Neural cell (in vitro differentiated cells): ENCODE data around the gene MNDA.

ENCODE experiments used
- EP300 ChIP-seq: fragments of 450-650 bp; conservative IDR thresholded peaks from 2 replicates; pipeline ENCODE4 v1.6.1; 2014; ENCODE audit warnings: antibody characterized with exemption, mild to moderate bottlenecking, moderate library complexity; ENCODE audit not compliant: poor library complexity, severe bottlenecking
- EZH2 ChIP-seq: fragments of 200-600, 300-800 bp; shearing (Covaris generic), sonication (generic); IDR thresholded peaks from 2 replicates; pipeline ENCODE4 v1.6.1; 2014; ENCODE audit warnings: antibody characterized with exemption, low read length, borderline replicate concordance, mild to moderate bottlenecking; ENCODE audit not compliant: insufficient read depth, poor library complexity, severe bottlenecking
- POLR2AphosphoS5 ChIP-seq: IDR thresholded peaks from 2 replicates; pipeline ENCODE4 v1.6.1; 2012
- RAD21 ChIP-seq: fragments of 450-650 bp; conservative IDR thresholded peaks from 2 replicates; pipeline ENCODE4 v1.6.1; 2014; ENCODE audit warnings: antibody characterized with exemption, mild to moderate bottlenecking, moderate library complexity
- TF ChIP-seq, protein P1 (sequence below): fragments of 450-650 bp; IDR thresholded peaks from 2 replicates; pipeline ENCODE4 v1.5.1; 2014; ENCODE audit warnings: antibody characterized with exemption, mild to moderate bottlenecking, moderate library complexity; ENCODE audit not compliant: poor library complexity, severe bottlenecking

DNA sequence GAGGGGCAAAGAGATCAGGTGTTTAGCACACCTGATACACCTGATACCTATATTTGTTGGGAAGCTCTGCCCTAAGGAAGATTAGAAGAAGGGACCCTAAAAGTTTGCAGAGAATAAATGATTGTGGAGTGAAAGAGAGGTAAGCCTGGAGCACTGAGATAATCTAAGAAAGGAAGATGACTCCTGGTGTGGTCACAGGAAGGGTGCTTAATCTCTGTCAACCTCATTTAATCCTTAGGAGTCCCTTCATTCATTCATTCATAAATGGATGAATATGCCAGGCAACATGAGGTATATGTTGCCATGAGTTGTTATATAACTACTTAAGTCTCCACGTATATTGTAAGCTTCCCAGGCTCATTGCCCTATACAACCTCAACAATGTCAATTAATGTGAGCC, 16.2 kb upstream of the MNDA start:
- TF ChIP-seq, protein P1, sequence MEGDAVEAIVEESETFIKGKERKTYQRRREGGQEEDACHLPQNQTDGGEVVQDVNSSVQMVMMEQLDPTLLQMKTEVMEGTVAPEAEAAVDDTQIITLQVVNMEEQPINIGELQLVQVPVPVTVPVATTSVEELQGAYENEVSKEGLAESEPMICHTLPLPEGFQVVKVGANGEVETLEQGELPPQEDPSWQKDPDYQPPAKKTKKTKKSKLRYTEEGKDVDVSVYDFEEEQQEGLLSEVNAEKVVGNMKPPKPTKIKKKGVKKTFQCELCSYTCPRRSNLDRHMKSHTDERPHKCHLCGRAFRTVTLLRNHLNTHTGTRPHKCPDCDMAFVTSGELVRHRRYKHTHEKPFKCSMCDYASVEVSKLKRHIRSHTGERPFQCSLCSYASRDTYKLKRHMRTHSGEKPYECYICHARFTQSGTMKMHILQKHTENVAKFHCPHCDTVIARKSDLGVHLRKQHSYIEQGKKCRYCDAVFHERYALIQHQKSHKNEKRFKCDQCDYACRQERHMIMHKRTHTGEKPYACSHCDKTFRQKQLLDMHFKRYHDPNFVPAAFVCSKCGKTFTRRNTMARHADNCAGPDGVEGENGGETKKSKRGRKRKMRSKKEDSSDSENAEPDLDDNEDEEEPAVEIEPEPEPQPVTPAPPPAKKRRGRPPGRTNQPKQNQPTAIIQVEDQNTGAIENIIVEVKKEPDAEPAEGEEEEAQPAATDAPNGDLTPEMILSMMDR, result no peak
- TF ChIP-seq EP300 (no peak), RAD21 (no peak), EZH2 (no peak), POLR2AphosphoS5 (no peak)
